B cell (primary cell): Measurements from ENCODE around the gene ARHGAP42. TPM values are rescaled to one million over a fixed set of nuclear protein-coding genes. Genes with fewer than 3 reads are reported as not detected.

Experiments
- ATAC-seq: fragments of 200-7000 bp; cut with Tn5 transposase; one replicate; pipeline ENCODE4 v1.10.0; 2021; ENCODE audit warnings: low read depth, mild to moderate bottlenecking, moderate number of reproducible peaks, moderate library complexity
- CTCF ChIA-PET: fragments of 350-600 bp; sonication (Branson Sonifier 250); formaldehyde crosslinking; loops from one replicate; lab custom pipeline; 2021; ENCODE audit warnings: antibody characterized with exemption, inconsistent platforms; lab: Charles Lee
- POLR2A ChIA-PET: fragments of 350-600 bp; sonication (Branson Sonifier 250); formaldehyde crosslinking; loops from one replicate; lab custom pipeline; 2021; ENCODE audit warnings: antibody characterized with exemption; lab: Charles Lee
- DNase-seq: peaks from one replicate; pipeline ENCODE4 v3.0.0; 2013
- H2AFZ ChIP-seq: 2 replicates; pipeline ENCODE4 v1.6.1; 2012; ENCODE audit warnings: mild to moderate bottlenecking, low read depth, low read length; ENCODE audit not compliant: insufficient read depth, poor library complexity, severe bottlenecking
- H3K27ac ChIP-seq, 2 donors: 1 replicate in 1 of 2; 2 replicates in 1 of 2; pipeline ENCODE4 v1.5.1; 2012 to 2013; ENCODE audit warnings: low read length in 2 of 2, mild to moderate bottlenecking in 2 of 2, moderate library complexity in 1 of 2
- H3K27me3 ChIP-seq, 4 experiments: fragments of 200-600 bp in 1 of 4; sonication (generic) in 1 of 4; replicated peaks in 1 of 4; 1 replicate in 2 of 4; 2 replicates in 2 of 4; pipeline versions ENCODE4 v1.6.1 to v1.7.0; 2013 to 2016; ENCODE audit warnings: low read length in 3 of 4, mild to moderate bottlenecking in 2 of 4, mixed read lengths in 1 of 4, moderate library complexity in 1 of 4; ENCODE audit not compliant: insufficient read depth in 4 of 4, control insufficient read depth in 3 of 4; ENCODE audit errors: control extremely low read depth in 1 of 4
- H3K36me3 ChIP-seq, 2 experiments: replicated peaks in 1 of 2; 1 replicate in 1 of 2; 2 replicates in 1 of 2; pipeline versions ENCODE4 v1.6.1 to v1.7.1; 2013; ENCODE audit warnings: low read length in 1 of 2; ENCODE audit not compliant: insufficient read depth in 2 of 2, control insufficient read depth in 1 of 2; ENCODE audit errors: control extremely low read depth in 1 of 2, extremely low read depth in 1 of 2
- H3K4me1 ChIP-seq, 2 donors: fragments of 200-600 bp in 1 of 2; sonication (generic) in 1 of 2; 1 replicate in 1 of 2; 2 replicates in 1 of 2; pipeline versions ENCODE4 v1.5.1 to v1.6.1; 2013 to 2017; ENCODE audit warnings: low read length in 2 of 2; ENCODE audit not compliant: control insufficient read depth in 2 of 2, insufficient read depth in 2 of 2
- H3K4me2 ChIP-seq: replicated peaks from 2 replicates; pipeline ENCODE3; 2012; ENCODE audit warnings: mild to moderate bottlenecking, low read depth, low read length; ENCODE audit not compliant: poor library complexity, severe bottlenecking
- H3K4me3 ChIP-seq, 5 experiments: fragments of 200-600 bp in 1 of 5; sonication (generic) in 1 of 5; 1 replicate in 3 of 5; 2 replicates in 2 of 5; pipeline versions ENCODE4 v1.5.1 to v1.7.0; 2011 to 2016; ENCODE audit warnings: low read length in 4 of 5, mild to moderate bottlenecking in 4 of 5, low read depth in 2 of 5, control low read depth in 1 of 5, moderate library complexity in 1 of 5; ENCODE audit not compliant: insufficient read depth in 1 of 5; ENCODE audit errors: control extremely low read depth in 1 of 5, extremely low read depth in 1 of 5
- H3K79me2 ChIP-seq: fragments of 200-600 bp; sonication (generic); one replicate; pipeline ENCODE4 v1.6.0; 2016; ENCODE audit warnings: low read length; ENCODE audit not compliant: control insufficient read depth, insufficient read depth
- H3K9ac ChIP-seq: fragments of 200-600 bp; sonication (generic); 2 replicates; pipeline ENCODE4 v1.6.1; 2017; ENCODE audit warnings: mild to moderate bottlenecking, low read length, moderate library complexity
- H3K9me3 ChIP-seq, 3 donors: one replicate each; pipeline versions ENCODE4 v1.6.1 to v1.7.1; 2013; ENCODE audit warnings: low read length in 2 of 3; ENCODE audit not compliant: control insufficient read depth in 2 of 3, insufficient read depth in 1 of 3; ENCODE audit errors: control extremely low read depth in 1 of 3
- H4K20me1 ChIP-seq: 2 replicates; pipeline ENCODE4 v1.6.0; 2012; ENCODE audit warnings: mild to moderate bottlenecking, low read length; ENCODE audit not compliant: insufficient read depth, control insufficient read depth, poor library complexity, severe bottlenecking
- H3K27ac Mint-ChIP-seq: one replicate; pipeline ENCODE4 v1.8.0; 2021; ENCODE audit warnings: mixed read lengths
- H3K27me3 Mint-ChIP-seq: one replicate; pipeline ENCODE4 v1.8.0; 2021; ENCODE audit warnings: mixed read lengths
- H3K4me1 Mint-ChIP-seq: one replicate; pipeline ENCODE4 v1.8.0; 2021; ENCODE audit warnings: mixed read lengths
- H3K4me3 Mint-ChIP-seq: one replicate; pipeline ENCODE4 v1.8.0; 2021; ENCODE audit warnings: mixed read lengths
- H3K9me3 Mint-ChIP-seq: one replicate; pipeline ENCODE4 v1.8.0; 2022; ENCODE audit warnings: mixed read lengths; ENCODE audit not compliant: insufficient read depth
- EZH2 ChIP-seq: IDR thresholded peaks from 2 replicates; pipeline ENCODE4 v1.6.1; 2012; ENCODE audit warnings: borderline replicate concordance, low read depth, mild to moderate bottlenecking, moderate library complexity, low read length; ENCODE audit not compliant: insufficient read depth, poor library complexity, severe bottlenecking
- WGBS: methylation state at CpG from one replicate; pipeline ENCODE4 v1.1.5; 2013; ENCODE audit warnings: missing lambda C conversion rate; ENCODE audit not compliant: insufficient coverage; 5-methylcytosine and 5-hydroxymethylcytosine counted together
- intact Hi-C: fragments of 100-400 bp; cut with micrococcal nuclease; formaldehyde crosslinking; loops from one replicate; pipeline ENCODE4 v1.10.0; 2022
- polyA plus RNA-seq: library from polyadenylated mRNA; depleted of rRNA; stranded (reverse); fragments of >200 nt; gene quantifications from 2 replicates; pipeline ENCODE4 v1.2.3, GENCODE V29; 2012
- total RNA-seq, 2 donors: library from RNA; stranded (reverse); fragments of 120-200 nt in 1 of 2; gene quantifications; 1 replicate in 1 of 2; 2 replicates in 1 of 2; pipeline versions ENCODE4 v1.2.3 to v1.2.4, GENCODE V29; 2013 to 2022
- TF ChIP-seq, protein P1 (sequence below): fragments of 200-600 bp; IDR thresholded peaks from one replicate; pipeline ENCODE4 v1.8.0; 2022; ENCODE audit warnings: antibody characterized with exemption, mild to moderate bottlenecking

ARHGAP42 gene
- total and polyA plus RNA-seq, 2 donors (not counting 1 experiment from before 2014, with no cell fraction given): 3.8 to 4.9 TPM

- POLR2A ChIA-PET: no interaction called here
- H3K27me3 Mint-ChIP-seq: no peaks in the 10 kb centered on the region
- no peaks in the 10 kb centered on the region for H3K9me3 Mint-ChIP-seq
- Histone ChIP-seq H3K79me2 (no peaks in the 10 kb centered on the region), H3K9me3 (no peaks in the 10 kb centered on the region), H2AFZ (peak overlapping the region; percentile 58), H3K36me3 (no peaks in the 10 kb centered on the region), H3K4me1 (peaks cover 42 to 49% of the 10 kb centered on the region in 2 donors), H3K4me3 (peak overlapping the region in 1 of 5 experiments; percentile 16), H3K4me2 (peak overlapping the region; percentile 56), H3K27me3 (no peaks in the 10 kb centered on the region), H3K27ac (peak overlapping the region; percentile 77 to 80), H3K9ac (no peak overlapping the region), H4K20me1 (no peaks in the 10 kb centered on the region)
- intact Hi-C loops: loop anchor here (5.0 kb wide), 2 partner anchors 69 to 1236 kb away; partner anchors contain the start of genes ANGPTL5 and CEP126
- peaks cover 47% of the 10 kb centered on the region for H3K4me1 Mint-ChIP-seq
- DNase-seq (peak; percentile 81), ATAC-seq (peak; percentile 97)
- WGBS: no CpG with 5 or more reads among the region's 8 CpGs
- H3K4me3 Mint-ChIP-seq: peak overlapping the region; percentile 61
- TF ChIP-seq, protein P1, sequence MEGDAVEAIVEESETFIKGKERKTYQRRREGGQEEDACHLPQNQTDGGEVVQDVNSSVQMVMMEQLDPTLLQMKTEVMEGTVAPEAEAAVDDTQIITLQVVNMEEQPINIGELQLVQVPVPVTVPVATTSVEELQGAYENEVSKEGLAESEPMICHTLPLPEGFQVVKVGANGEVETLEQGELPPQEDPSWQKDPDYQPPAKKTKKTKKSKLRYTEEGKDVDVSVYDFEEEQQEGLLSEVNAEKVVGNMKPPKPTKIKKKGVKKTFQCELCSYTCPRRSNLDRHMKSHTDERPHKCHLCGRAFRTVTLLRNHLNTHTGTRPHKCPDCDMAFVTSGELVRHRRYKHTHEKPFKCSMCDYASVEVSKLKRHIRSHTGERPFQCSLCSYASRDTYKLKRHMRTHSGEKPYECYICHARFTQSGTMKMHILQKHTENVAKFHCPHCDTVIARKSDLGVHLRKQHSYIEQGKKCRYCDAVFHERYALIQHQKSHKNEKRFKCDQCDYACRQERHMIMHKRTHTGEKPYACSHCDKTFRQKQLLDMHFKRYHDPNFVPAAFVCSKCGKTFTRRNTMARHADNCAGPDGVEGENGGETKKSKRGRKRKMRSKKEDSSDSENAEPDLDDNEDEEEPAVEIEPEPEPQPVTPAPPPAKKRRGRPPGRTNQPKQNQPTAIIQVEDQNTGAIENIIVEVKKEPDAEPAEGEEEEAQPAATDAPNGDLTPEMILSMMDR: no peak
- TF ChIP-seq EZH2: no peak
- CTCF ChIA-PET: interaction anchor here (0.7 to 4.3 kb wide), 12 partner anchors 13 to 250 kb away, joined by 3 to 27 read pairs (median 6); no protein-coding TSS in a partner anchor
- H3K27ac Mint-ChIP-seq: peak overlapping the region; percentile 87
Measured at GRCh38 chr11:100681064-100681502, 6.0 kb upstream of the ARHGAP42 start.

DNA sequence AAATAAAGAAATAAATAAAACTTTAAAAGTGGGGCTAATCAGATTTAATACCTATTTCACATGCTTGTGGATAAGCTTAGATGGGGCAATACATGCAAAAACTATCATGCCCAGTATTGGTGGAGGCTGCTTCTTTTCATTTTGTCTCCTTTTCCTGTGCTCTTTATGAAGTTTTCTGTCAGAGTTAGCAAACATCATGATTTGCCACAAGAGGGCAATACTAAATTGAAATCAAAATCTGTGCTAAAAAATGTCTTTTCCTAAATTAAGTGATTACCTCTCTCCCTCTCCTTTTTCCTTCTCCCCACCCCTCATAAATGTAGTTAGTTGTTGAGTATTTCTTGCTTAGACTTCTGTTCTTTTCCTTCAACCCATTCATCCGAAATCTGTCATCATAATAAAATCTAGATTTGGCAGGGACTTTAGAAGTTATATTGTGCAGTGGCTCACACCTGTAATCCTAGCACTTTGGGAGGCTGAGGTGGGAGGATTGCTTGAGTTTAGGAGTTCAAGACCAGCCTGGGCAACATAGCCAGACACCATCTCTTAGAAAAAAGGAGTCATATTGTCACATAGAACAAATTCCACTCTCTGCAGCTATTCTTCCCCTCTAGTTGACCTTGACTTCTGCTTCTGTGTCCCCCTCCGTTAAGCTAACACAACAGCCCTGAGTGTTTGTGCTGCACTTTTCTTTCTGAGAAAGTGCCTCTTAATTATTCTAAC, 4.7 kb upstream of the ARHGAP42 start:
- H3K79me2 ChIP-seq: no peaks in the 10 kb centered on the region
- peak overlapping the region; percentile 79 for H3K27ac Mint-ChIP-seq
- H3K4me3 ChIP-seq: no peak overlapping the region
- no peak for ATAC-seq
- intact Hi-C loops: loop anchor here (1.0 to 5.0 kb wide), 5 partner anchors 70 to 1235 kb away; partner anchors contain the start of genes ANGPTL5 and CEP126
- peak overlapping the region; percentile 56 for H3K4me2 ChIP-seq
- H4K20me1 ChIP-seq: no peaks in the 10 kb centered on the region
- H3K4me3 Mint-ChIP-seq: peak overlapping the region; percentile 0
- H3K27me3 ChIP-seq: no peaks in the 10 kb centered on the region
- no peaks in the 10 kb centered on the region for H3K9me3 ChIP-seq
- peak; percentile 40 for DNase-seq
- H3K4me1 Mint-ChIP-seq: peaks cover 57% of the 10 kb centered on the region
- TF ChIP-seq, protein P1: peak; percentile 54
- no peak for TF ChIP-seq EZH2
- CTCF ChIA-PET: interaction anchor here (0.9 to 4.3 kb wide), 14 partner anchors 11 to 248 kb away, joined by 3 to 27 read pairs (median 7); no protein-coding TSS in a partner anchor
- H3K9me3 Mint-ChIP-seq: no peaks in the 10 kb centered on the region
- H2AFZ ChIP-seq: no peak overlapping the region
- H3K4me1 ChIP-seq: peaks cover 47 to 57% of the 10 kb centered on the region in 2 donors
- POLR2A ChIA-PET: interaction anchor here (0.7 kb wide), 1 partner anchor 77 kb away, joined by 4 read pairs; no protein-coding TSS in a partner anchor
- no peaks in the 10 kb centered on the region for H3K27me3 Mint-ChIP-seq
- WGBS: 71% methylated on average over 1 of the region's 2 CpGs
- no peak overlapping the region for H3K9ac ChIP-seq
- no peaks in the 10 kb centered on the region for H3K36me3 ChIP-seq
- peak overlapping the region; percentile 9 to 77 for H3K27ac ChIP-seq
